ENCODE results near the gene GDPGP1. TPM values are rescaled to one million over a fixed set of nuclear protein-coding genes. Genes with fewer than 3 reads are reported as not detected.

GDPGP1 gene
- total and polyA plus RNA-seq, 2 donors from 2014 or later: 4.8 to 15.3 TPM

DNA sequence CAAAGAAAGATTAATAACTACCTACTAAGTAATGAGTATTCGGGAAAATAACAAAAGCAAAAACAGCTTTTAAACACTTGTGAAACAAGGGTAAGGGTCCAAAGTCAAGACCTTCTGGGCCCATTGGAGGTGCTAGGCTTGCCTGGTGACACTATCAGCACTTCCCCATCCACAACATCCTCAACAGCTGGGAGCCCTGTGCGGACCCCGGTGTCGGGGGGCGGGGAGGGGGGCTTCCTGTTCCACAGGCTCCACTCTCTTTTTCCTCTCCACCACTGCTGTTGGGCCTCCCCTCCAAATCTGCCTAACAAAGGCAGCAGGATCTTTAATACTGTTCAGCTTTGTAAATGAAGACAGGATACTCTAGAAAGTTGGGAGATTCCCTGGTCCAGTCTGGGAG is 53.1 kb downstream of the GDPGP1 start:
- intact Hi-C loops (cut with DNase I): no loop called here
- no peak for FAIRE-seq
- no peak for TF ChIP-seq CTCF (IDR thresholded peaks at IDR 0.05; ENCODE audit: borderline replicate concordance, extremely low read depth, insufficient read depth)

GRCh38 chr15:90287946-90288345 is 53.9 kb downstream of the GDPGP1 start:
- TF ChIP-seq CTCF (IDR thresholded peaks at IDR 0.05; ENCODE audit: borderline replicate concordance, extremely low read depth, insufficient read depth): no peak
- H3K4me3 ChIP-seq (ENCODE audit: low read length in 3 of 3): no peak overlapping the region
- intact Hi-C loops (cut with DNase I): no loop called here
- H3K4me1 ChIP-seq (ENCODE audit: control insufficient read depth in 2 of 3, insufficient read depth in 2 of 3, low read depth in 1 of 3, low read length in 3 of 3): no peaks in the 10 kb centered on the region
- FAIRE-seq (no peak), DNase-seq (no peak)
- H3K27ac ChIP-seq (ENCODE audit: low read depth in 2 of 2, low read length in 2 of 2): no peak overlapping the region
- H3K9me3 ChIP-seq (ENCODE audit: control insufficient read depth in 2 of 3, insufficient read depth in 1 of 3, low read length in 3 of 3): no peaks in the 10 kb centered on the region
- H3K36me3 ChIP-seq (ENCODE audit: control insufficient read depth in 2 of 3, insufficient read depth in 3 of 3, low read length in 3 of 3): no peaks in the 10 kb centered on the region
- no peak overlapping the region for H3K9ac ChIP-seq (ENCODE audit: low read length in 3 of 3)
- no peaks in the 10 kb centered on the region for H3K27me3 ChIP-seq (ENCODE audit: control insufficient read depth, insufficient read depth, low read length)

More for the DNA sequence above, 53.1 kb downstream of the GDPGP1 start:
- H3K36me3 ChIP-seq (ENCODE audit: control insufficient read depth in 2 of 3, insufficient read depth in 3 of 3, low read length in 3 of 3): no peaks in the 10 kb centered on the region
- no peak for DNase-seq
- no peaks in the 10 kb centered on the region for H3K27me3 ChIP-seq (ENCODE audit: control insufficient read depth, insufficient read depth, low read length)
- no peak overlapping the region for H3K27ac ChIP-seq (ENCODE audit: low read depth in 2 of 2, low read length in 2 of 2)
- no peak overlapping the region for H3K9ac ChIP-seq (ENCODE audit: low read length in 3 of 3)
- H3K4me1 ChIP-seq (ENCODE audit: control insufficient read depth in 2 of 3, insufficient read depth in 2 of 3, low read depth in 1 of 3, low read length in 3 of 3): no peaks in the 10 kb centered on the region
- no peak overlapping the region for H3K4me3 ChIP-seq (ENCODE audit: low read length in 3 of 3)
- no peaks in the 10 kb centered on the region for H3K9me3 ChIP-seq (ENCODE audit: control insufficient read depth in 2 of 3, insufficient read depth in 1 of 3, low read length in 3 of 3)

GRCh38 chr15:90291679-90292356 is 57.8 kb downstream of the GDPGP1 start:
- no peak for FAIRE-seq
- no peaks in the 10 kb centered on the region for H3K4me1 ChIP-seq (ENCODE audit: control insufficient read depth in 2 of 3, insufficient read depth in 2 of 3, low read depth in 1 of 3, low read length in 3 of 3)
- no peaks in the 10 kb centered on the region for H3K9me3 ChIP-seq (ENCODE audit: control insufficient read depth in 2 of 3, insufficient read depth in 1 of 3, low read length in 3 of 3)
- DNase-seq: peak in 1 of 5 donors; percentile 17
- no peaks in the 10 kb centered on the region for H3K36me3 ChIP-seq (ENCODE audit: control insufficient read depth in 2 of 3, insufficient read depth in 3 of 3, low read length in 3 of 3)
- intact Hi-C loops (cut with DNase I): no loop called here
- no peaks in the 10 kb centered on the region for H3K27me3 ChIP-seq (ENCODE audit: control insufficient read depth, insufficient read depth, low read length)
- no peak for TF ChIP-seq CTCF (IDR thresholded peaks at IDR 0.05; ENCODE audit: borderline replicate concordance, extremely low read depth, insufficient read depth)
- H3K4me3 ChIP-seq (ENCODE audit: low read length in 3 of 3): no peak overlapping the region
- no peak overlapping the region for H3K9ac ChIP-seq (ENCODE audit: low read length in 3 of 3)
- H3K27ac ChIP-seq (ENCODE audit: low read depth in 2 of 2, low read length in 2 of 2): no peak overlapping the region
